Stimulated activated CD4-positive, alpha-beta T cell treated with anti-CD3 and anti-CD28 coated beads, Interleukin-1b, Interleukin-23, amount 100 ng/mL, for 48 hours (primary cell): ENCODE measurements around the gene SEC23B.
"Not testable (repeated sequence)": the region's sequence is repeated elsewhere in the genome, so short reads cannot be mapped to it uniquely, and the experiment has no call there.

Experiments used
- DNase-seq: peaks from one replicate; pipeline ENCODE4 v3.0.0-alpha.2; 2020

Gene SEC23B

GRCh38 chr20:18507218-18508191 lies at the start of gene SEC23B:
TSS of gene SEC23B (plus strand) at chr20:18507940. CDS start at chr20:18510836, 2,896 bp downstream.
- DNase-seq: peak; percentile 98

DNA sequence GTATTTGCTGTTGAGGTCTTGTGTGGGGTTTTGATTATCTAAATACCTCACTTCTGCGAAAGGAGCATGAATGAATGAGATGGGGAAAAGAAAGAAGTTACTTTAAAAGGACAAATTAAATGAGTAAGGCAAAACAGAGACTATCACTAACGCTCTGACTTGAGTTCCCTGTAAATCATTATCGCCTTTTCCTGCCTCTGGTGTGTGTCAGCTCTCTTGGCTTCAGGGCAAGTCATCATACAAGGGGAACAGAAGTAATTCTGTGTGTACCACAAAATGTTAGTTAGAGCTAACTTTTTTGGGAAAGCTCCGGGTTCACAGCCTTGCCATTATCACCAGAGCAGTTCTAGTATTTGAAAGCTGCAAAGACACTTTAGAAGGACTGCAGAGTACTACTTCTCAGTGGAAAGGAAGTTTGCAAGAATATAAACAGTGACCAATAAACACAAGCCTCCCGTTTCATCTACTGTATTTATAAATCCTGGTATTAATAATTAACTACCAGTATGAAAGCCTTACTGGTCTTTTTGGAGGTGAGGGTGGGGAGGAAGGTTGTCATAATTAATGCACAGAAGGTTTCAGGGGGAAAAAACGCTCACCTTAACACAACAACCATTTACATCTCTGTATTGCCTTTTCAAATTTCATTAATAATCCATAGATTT lies 42.1 kb upstream of the SEC23B start:
- no peak for DNase-seq

- DNase-seq: no peak
Observed at GRCh38 chr20:18466574-18466893, 41.2 kb upstream of the SEC23B start.

DNA sequence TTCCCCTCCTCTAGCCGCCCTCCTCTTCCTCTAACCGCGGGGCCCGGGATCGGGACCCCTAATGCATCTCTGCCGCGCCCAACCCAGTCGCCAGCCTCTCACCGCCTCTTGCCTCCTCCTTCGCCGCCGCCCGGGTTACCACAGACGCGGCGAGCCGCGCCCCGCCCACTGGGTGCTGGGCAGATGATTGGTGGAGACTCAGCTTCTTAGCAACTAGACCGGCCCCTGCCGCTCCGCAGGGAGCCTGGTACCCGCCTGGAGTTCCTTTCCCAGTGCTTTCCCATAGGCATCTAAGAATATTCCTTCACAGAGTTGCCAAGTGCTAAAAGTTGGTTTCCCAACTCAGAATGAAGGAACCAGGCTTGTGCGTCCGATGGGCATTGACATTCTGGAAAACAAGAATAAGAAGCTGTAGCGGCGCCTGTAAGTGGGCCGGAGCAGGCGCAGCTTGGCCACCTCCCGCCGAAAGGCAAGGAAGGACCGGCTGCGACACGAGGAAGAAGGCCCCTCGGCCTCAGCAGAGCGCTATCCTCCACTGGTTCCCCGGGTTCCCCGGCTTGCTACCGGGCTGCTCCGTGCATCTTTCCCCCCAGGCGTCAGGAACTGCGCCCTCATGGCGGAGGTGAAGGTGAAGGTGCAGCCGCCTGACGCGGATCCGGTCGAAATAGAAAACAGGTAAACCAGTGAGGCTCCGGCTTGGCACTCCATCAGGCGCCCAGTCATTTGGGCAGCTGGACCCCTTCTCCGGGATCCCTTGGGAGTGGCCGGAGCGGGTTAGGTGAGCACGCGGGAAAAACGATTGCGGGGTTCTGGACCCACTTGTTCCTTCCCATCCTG lies 40.6 kb upstream of the SEC23B start, which contains the start of the genes DZANK1 and POLR3F:
DZANK1 (minus strand) TSS at position 137 of the 837 bp plus-strand sequence. CDS start 1,672 bp downstream, outside the sequence.
POLR3F (plus strand) TSS at position 497 of the 837 bp plus-strand sequence; CDS start at position 614, 117 bp downstream.
- DNase-seq: peak; percentile 94

DNA sequence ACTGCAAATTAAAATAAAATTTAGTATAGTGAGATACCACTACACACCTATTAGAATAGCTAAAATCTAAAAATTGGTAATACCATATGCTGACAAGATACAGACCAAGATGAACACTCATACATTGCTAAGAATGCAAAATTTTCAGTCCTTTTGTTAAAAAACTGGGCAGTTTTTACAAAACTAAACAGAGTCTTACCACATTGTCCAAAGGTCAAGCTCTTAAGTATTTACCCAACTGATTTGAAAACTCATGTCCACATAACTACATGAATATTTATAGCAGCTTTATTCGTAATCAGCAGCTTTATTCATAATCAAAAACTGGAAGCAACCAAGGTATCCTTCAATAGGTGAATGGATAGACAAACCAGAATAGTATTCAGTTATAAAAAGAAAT lies 30.5 kb upstream of the SEC23B start:
- DNase-seq: no peak

DNA sequence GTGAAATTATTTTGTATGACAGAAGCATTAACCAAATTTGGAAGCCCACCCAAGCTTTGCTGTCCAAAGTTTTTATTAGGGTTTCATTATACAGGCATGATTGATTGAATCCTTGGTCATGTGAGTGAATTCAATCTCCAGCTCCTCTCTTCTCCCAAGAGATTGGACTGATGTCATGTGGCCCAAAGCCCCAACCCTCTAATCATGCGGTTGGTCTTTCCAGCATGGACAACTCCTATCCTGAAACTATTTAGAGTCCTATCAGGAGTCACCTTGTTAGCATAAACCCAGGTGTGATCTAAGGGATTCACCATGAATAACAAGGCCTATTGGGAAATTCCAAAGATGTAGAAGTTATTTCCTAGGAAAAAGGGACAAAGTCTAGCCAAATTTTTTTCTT lies 29.9 kb upstream of the SEC23B start:
- DNase-seq: no peak

- DNase-seq: no peak
Observed at GRCh38 chr20:18481596-18481995, 26.1 kb upstream of the SEC23B start.

- DNase-seq: no peak
Observed at GRCh38 chr20:18488301-18488700, 19.4 kb upstream of the SEC23B start.

DNA sequence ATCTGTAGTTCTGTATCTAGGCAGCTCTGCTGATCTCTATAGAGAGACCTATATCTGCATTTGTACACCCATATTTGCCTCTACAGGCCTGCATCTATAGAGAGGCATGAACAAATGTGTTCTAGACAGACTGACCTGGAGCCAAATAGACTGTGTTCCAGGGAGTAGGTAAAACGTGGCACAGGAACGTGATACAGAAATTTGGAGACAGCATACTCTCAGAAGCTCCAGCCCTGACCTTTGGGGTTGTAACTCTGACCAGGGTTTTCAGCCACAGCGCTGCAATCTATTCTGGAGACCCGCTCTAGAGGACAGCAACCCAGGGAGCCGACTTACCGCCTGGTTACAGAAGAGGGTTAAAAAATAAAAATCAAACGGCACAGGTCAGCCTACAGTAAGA lies 11.7 kb upstream of the SEC23B start:
- DNase-seq: no peak

DNA sequence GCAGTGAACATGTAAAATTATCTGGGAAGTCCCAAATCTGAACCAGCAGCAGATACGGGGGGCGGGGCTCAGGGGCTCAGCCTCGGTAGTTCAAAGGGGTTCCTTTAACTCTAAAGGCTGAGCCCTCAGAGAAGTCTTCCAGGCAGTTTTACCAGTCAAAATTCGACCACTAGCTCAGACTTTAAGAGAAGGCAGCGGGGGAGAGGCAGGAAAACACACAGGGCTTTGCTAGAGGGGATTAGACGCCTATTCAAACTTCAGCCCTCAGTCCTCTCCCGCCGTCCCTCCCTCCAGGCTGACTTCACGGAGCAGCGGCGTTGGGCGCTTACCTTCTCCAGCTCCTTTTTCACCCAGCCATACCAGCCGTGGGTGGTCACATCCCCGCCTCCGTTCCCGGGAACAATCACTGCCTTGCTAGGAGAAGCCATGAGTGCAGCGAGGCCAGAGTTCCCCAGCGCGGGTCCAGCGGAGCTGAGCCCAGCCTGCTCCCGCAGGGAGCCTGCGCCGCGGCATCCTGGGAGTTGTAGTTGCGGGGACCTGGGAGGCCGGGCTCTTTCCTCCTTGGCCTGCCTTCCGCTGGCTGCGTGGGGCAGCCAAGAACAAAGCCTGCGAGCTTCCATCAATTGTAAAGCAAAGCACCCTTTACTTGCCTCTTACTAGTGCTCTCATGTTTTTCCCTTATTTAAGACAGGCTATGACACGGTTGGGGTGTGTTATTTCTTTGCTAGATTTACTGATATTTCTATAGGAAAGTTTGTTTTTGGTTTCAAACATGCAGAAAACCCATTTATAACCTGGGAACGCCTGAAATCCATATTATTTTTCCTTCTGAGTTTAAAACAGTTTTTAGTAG lies 10.8 kb upstream of the SEC23B start, which contains the start of gene RBBP9:
RBBP9 (minus strand) TSS at position 486 of the 853 bp plus-strand sequence; CDS start at position 428, 58 bp downstream.
- DNase-seq: peak; percentile 81

- DNase-seq: no peak
Observed at GRCh38 chr20:18497603-18498002, 10.1 kb upstream of the SEC23B start.

DNA sequence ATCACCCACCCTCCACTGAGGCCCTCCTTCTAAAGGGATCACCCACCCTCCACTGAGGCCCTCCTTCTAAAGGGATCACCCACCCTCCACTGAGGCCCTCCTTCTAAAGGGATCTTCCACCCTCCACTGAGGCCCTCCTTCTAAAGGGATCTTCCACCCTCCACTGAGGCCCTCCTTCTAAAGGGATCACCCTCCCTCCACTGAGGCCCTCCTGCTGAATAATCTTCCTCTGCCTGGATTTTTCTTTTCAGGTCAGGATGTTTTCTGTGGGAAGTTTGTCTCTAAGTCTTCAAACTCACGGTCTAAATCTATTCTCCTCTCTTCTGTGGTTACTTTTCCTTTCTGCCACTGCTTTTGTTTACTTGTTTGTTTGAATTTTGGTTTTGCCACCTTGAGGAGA lies 6.1 kb upstream of the SEC23B start:
- not testable (repeated sequence) for DNase-seq

- no peak for DNase-seq
Observed at GRCh38 chr20:18504479-18505060, 3.2 kb upstream of the SEC23B start.

- peak; percentile 25 for DNase-seq
Observed at GRCh38 chr20:18506744-18507143, 996 bp upstream of the SEC23B start.

DNA sequence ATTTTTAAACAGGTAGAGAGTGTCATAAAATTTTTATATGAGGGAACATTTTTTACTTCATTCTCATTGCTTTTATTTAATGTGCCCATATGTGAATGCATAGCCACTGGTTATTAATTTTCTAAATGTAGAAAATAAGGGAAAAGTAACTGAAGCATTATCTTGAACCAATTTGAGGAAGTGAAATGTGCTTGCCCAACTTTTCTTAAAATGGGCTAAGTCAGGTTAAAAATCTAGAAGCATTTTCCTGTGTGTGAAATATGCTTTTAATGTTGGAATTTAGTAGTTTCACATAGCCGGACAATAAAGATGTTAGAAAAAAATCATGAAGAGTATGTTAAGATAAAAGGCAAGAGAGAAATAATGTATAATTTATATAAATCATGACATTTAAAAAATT lies 3.8 kb downstream of the SEC23B start:
- DNase-seq: no peak

DNA sequence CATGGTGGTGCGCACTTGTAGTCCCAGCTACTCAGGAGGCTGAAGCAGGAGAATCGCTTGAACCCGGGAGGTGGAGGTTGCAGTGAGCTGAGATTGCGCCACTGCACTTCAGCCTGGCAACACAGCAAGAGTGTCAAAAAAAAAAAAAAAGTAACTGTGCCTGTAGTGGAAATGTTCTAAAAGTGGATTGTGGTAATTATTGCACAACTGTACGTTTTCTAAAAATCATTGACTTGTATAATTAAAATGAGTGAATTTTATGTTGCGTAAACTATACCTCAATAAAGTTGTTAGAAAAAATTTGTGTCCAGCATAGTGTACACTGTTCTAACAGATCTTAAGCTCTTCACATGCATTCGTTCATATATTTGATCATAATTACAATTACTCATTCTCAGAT lies 5.5 kb downstream of the SEC23B start:
- no peak for DNase-seq

- DNase-seq: no peak
Observed at GRCh38 chr20:18514127-18514526, 6.4 kb downstream of the SEC23B start.

DNA sequence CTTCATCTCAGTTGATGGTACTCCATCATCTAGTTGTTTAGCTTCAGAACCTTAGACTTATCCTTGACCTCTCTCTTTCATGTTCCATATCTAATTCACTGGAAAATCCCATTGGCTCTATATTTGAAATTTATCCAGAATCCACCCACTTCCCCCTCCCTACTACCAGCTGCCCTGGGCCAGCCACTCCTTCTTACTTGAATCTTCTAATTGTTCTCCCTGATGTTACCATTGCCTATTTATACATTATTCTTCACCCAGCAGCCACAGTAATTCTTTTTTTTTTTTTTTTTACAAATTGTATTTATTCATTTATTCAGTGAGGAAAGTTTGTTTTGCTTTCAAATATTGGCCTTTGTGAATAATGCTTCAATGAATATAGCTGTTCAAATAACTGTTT lies 8.2 kb downstream of the SEC23B start:
- DNase-seq: no peak

GRCh38 chr20:18522066-18522465 lies 14.3 kb downstream of the SEC23B start:
- not testable (repeated sequence) for DNase-seq

- DNase-seq: no peak
Observed at GRCh38 chr20:18523066-18523465, 15.3 kb downstream of the SEC23B start.

- DNase-seq: no peak
Observed at GRCh38 chr20:18524646-18525045, 16.9 kb downstream of the SEC23B start.
